VCaP (cell line): ENCODE results near the gene UPK1B.

ENCODE experiments used
- H3K27ac ChIP-seq: fragments of 450-650 bp; 2 replicates; pipeline ENCODE4 v1.5.1; 2017
- CTCF ChIP-seq: fragments of 450-650 bp; conservative IDR thresholded peaks from 2 replicates; pipeline ENCODE4 v1.5.1; 2017; ENCODE audit warnings: mild to moderate bottlenecking, moderate library complexity

UPK1B gene

GRCh38 chr3:119184111-119184510 is 10.7 kb downstream of the UPK1B start:
- no peak for TF ChIP-seq CTCF
- no peak overlapping the region for H3K27ac ChIP-seq

- H3K27ac ChIP-seq: no peak overlapping the region
Observed at GRCh38 chr3:119184796-119185570, 11.6 kb downstream of the UPK1B start.

GRCh38 chr3:119187266-119187665 is 13.9 kb downstream of the UPK1B start:
- no peak overlapping the region for H3K27ac ChIP-seq
- no peak for TF ChIP-seq CTCF

More at GRCh38 chr3:119184796-119185570, 11.6 kb downstream of the UPK1B start:
- TF ChIP-seq CTCF: no peak

GRCh38 chr3:119191800-119192199 is 18.4 kb downstream of the UPK1B start:
- no peak for TF ChIP-seq CTCF
- no peak overlapping the region for H3K27ac ChIP-seq

GRCh38 chr3:119194237-119195150 is 21.1 kb downstream of the UPK1B start:
- TF ChIP-seq CTCF: no peak
- H3K27ac ChIP-seq: no peak overlapping the region

GRCh38 chr3:119195151-119195476 is 21.7 kb downstream of the UPK1B start:
- TF ChIP-seq CTCF: no peak
- H3K27ac ChIP-seq: no peak overlapping the region

GRCh38 chr3:119195911-119196310 is 22.5 kb downstream of the UPK1B start:
- no peak overlapping the region for H3K27ac ChIP-seq
- no peak for TF ChIP-seq CTCF
